Measurements from ENCODE around the gene DNAH2. TPM values are rescaled to one million over a fixed set of nuclear protein-coding genes. Genes with fewer than 3 reads are reported as not detected.

DNAH2 gene
- total RNA-seq, 1 experiment from 2014 or later = 0.15 TPM

GRCh38 chr17:7852262-7852670, 134.7 kb downstream of the DNAH2 start:
- Histone ChIP-seq H3K56ac (ENCODE audit: insufficient read length, low read depth, low read length) (no peak overlapping the region), H2AFZ (ENCODE audit: low read length) (no peak overlapping the region), H2BK5ac (ENCODE audit: insufficient read length, low read length) (no peak overlapping the region), H3K79me2 (ENCODE audit: insufficient read depth, low read length) (no peaks in the 10 kb centered on the region), H3K9ac (ENCODE audit: extremely low read depth, insufficient read length, low read length) (no peak overlapping the region), H3T11ph (ENCODE audit: low read length) (no peak overlapping the region), H2BK15ac (ENCODE audit: low read depth, low read length) (no peak overlapping the region), H2AK5ac (ENCODE audit: insufficient read length, low read length) (no peak overlapping the region), H3K4me1 (ENCODE audit: insufficient read depth, low read length) (no peaks in the 10 kb centered on the region; the same call in 1 of the 2 replicates), H3K27ac (ENCODE audit: insufficient read length, low read depth, low read length) (no peak overlapping the region), H3K9me3 (ENCODE audit: control insufficient read depth, low read depth, low read length) (no peaks in the 10 kb centered on the region), H3K18ac (ENCODE audit: insufficient read length, low read depth, low read length) (no peak overlapping the region), H3K79me1 (ENCODE audit: insufficient read depth, low read depth, low read length, poor library complexity, severe bottlenecking) (no peaks in the 10 kb centered on the region), H3K27me3 (ENCODE audit: insufficient read depth, low read length) (peaks cover 30% of the 10 kb centered on the region; the same call in 1 of the 2 replicates), H2BK12ac (ENCODE audit: insufficient read length, low read depth, low read length) (no peak overlapping the region), H4K91ac (ENCODE audit: insufficient read length, low read depth, low read length) (no peak overlapping the region), H3K14ac (ENCODE audit: insufficient read depth, low read length) (no peak overlapping the region; the same call in 1 of the 2 replicates), H2BK20ac (ENCODE audit: low read depth, low read length, poor library complexity, severe bottlenecking) (no peak overlapping the region), H3K23ac (ENCODE audit: insufficient read length, low read depth, low read length) (no peak overlapping the region), H4K5ac (ENCODE audit: insufficient read length, low read depth, low read length) (no peak overlapping the region), H3K4ac (ENCODE audit: low read depth, low read length) (no peak overlapping the region), H3K23me2 (ENCODE audit: insufficient read length, low read depth, low read length, poor library complexity, severe bottlenecking) (peaks cover 26% of the 10 kb centered on the region), H2BK120ac (ENCODE audit: low read depth, low read length, poor library complexity, severe bottlenecking) (no peak overlapping the region), H4K8ac (replicated peaks; ENCODE audit: insufficient read length, low read depth, low read length) (no peak overlapping the region), H3K4me2 (ENCODE audit: insufficient read depth, insufficient read length, low read length) (no peak overlapping the region), H4K20me1 (ENCODE audit: control insufficient read depth, insufficient read depth, insufficient read length) (no peaks in the 10 kb centered on the region)
- Mint-ChIP-seq H3K4me1 (peaks cover 16 to 31% of the 10 kb centered on the region in 2 experiments), H3K4me3 (peak overlapping the region in 1 of 2 experiments; percentile 84; a peak in 2 of 5 replicates), H3K27me3 (ENCODE audit: low read depth) (peaks cover 18% of the 10 kb centered on the region), H3K27ac (no peak overlapping the region), H3K36me3 (ENCODE audit: insufficient read depth in 1 of 3, low read depth in 3 of 3) (peaks cover 0 to 40% (median 26%) of the 10 kb centered on the region in 3 experiments; a peak in 4 of 7 replicates), H3K9me3 (0 out of 5 replicates have a peak, but pooled peaks cover 0 to 3% of the 10 kb centered on the region in 2 experiments)
- DNase-seq = no peak
- TF ChIP-seq CTCF (conservative IDR thresholded peaks at IDR 0.05) = no peak
- WGBS (ENCODE audit: extremely low coverage, insufficient read length, low lambda C conversion rate) = no CpG with 5 or more reads among the region's 20 CpGs
